C4-2B (cell line): ENCODE data around the gene MAPK8IP3.

ENCODE experiments used
- H3K27ac ChIP-seq: fragments of 450-650 bp; 2 replicates; pipeline ENCODE4 v1.5.1; 2017
- ZFX ChIP-seq: fragments of 450-650 bp; IDR thresholded peaks from 2 replicates; pipeline ENCODE4 v1.6.1; 2017
- TF ChIP-seq, protein P1 (sequence below): fragments of 450-650 bp; conservative IDR thresholded peaks from 2 replicates; pipeline ENCODE4 v1.5.1; 2017; ENCODE audit warnings: mild to moderate bottlenecking

The MAPK8IP3 gene

DNA sequence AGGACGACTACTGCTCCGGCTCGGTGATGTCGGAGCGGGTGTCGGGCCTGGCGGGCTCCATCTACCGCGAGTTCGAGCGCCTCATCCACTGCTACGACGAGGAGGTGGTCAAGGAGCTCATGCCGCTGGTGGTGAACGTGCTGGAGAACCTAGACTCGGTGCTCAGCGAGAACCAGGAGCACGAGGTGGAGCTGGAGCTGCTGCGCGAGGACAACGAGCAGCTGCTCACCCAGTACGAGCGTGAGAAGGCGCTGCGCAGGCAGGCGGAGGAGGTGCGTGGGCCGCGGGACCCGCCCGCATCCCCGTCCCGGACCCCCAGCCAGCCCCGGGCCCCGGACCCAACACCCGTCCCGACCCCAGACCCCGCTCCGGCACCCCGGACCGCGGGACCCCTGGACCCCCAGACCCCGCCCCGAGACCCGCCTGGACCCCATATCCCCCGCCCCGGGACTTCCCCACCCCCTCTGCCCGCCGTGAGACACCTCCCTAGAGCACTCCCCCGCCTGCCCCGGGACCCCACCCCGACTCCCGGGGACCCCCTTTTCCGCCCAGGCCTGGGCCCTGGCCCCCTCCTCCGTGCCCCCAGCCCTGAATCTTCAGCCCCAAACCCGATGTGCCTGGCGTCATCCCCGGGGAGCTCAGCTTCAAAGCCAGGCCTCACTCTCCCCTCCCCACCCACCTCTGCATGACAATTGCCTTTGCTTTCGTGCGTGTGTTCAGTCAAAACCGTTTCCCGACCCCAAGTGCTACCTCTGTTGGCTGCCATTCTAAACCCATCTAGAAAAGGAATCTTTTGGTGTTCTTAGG, 594 bp downstream of the MAPK8IP3 start:
- peak overlapping the region; percentile 79 for H3K27ac ChIP-seq
- TF ChIP-seq, protein P1, sequence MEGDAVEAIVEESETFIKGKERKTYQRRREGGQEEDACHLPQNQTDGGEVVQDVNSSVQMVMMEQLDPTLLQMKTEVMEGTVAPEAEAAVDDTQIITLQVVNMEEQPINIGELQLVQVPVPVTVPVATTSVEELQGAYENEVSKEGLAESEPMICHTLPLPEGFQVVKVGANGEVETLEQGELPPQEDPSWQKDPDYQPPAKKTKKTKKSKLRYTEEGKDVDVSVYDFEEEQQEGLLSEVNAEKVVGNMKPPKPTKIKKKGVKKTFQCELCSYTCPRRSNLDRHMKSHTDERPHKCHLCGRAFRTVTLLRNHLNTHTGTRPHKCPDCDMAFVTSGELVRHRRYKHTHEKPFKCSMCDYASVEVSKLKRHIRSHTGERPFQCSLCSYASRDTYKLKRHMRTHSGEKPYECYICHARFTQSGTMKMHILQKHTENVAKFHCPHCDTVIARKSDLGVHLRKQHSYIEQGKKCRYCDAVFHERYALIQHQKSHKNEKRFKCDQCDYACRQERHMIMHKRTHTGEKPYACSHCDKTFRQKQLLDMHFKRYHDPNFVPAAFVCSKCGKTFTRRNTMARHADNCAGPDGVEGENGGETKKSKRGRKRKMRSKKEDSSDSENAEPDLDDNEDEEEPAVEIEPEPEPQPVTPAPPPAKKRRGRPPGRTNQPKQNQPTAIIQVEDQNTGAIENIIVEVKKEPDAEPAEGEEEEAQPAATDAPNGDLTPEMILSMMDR: no peak; the same call in 1 of the 2 replicates
- peak; percentile 70; the same call in 1 of the 2 replicates for TF ChIP-seq ZFX

DNA sequence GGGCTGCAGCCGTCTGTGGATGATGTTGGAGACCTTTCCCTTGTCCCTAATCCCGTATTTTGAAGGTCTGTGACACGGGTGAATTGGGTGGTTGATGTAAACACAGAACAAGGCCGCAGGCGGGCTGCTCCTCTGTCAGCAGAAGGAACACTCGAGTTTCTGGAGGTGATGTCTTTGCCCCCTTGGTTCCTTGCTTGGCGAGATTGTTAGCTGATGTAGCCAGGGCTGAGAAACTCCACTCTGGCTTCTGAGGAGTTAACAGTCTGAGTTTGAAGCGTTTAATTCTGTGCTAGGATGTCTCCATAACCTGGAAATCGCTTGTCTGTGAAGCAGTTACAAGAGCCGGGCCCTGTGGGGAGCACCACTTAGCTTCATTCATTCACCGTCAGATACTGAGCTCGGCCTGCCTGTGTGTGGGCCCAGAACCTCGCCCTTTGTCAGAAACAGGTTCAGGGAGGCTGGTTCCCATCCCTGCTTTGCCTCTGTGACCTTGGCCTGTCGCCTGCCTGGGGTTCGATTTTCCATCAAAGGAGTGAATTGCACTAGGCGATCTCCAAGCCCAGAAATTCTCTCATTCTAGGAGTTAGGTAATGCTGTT, 1.3 kb downstream of the MAPK8IP3 start:
- H3K27ac ChIP-seq: peak overlapping the region; percentile 79
- TF ChIP-seq, protein P1: no peak
- TF ChIP-seq ZFX: no peak

DNA sequence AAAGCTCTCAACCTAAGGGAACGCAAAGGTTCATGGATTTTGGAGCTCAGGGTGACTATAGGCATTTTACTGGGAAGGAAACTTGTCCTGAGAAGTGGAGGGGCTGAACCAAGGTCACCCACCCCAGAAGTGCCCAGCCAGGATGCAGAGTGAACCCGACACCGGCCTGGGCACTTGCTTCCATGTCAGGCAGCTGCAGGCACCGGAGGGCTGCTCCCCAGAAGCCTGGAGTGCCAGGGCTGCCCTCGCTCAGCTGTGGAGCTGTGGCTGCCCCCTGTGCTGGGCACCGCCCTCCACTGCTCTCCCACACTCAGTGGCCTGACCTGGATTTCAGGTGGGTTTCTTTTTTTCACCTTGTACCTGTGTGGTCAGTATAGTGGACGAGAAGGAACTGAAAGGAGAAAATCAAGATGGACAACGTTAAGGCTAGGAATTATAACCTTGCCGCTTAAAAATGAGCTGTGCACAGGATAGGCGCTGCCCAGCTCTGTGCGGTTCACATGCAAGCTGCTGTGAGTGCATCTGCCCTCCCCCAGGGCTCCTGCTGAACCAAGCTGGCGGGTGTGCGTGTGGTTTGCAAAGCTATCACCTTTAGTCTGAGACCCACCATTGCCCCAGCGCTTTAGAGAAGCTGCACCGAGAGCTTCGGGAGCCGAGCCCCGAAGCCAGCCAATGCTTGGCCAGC, 2.2 kb downstream of the MAPK8IP3 start:
- H3K27ac ChIP-seq: no peak overlapping the region
- no peak for TF ChIP-seq ZFX
- TF ChIP-seq, protein P1: no peak

DNA sequence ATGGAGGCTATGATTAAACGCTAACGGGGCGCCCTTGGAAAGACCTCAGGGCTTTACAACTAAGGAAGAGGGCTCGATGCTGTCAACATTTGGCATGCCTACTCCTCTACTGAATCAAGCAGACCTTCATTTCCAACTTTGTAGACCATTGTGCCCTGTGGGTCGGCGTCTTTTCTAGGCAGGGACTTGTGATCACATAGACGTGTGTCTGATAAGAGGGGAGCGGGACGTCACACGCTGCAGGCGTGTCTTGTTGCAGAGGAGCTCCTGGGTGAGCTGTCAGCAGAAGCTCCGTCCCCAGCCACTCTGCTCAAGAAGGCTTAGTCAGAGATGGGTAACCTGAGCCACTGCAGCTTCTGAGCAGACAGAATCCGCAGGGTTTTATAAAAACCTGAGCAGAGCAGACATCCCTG, 2.8 kb downstream of the MAPK8IP3 start:
- TF ChIP-seq ZFX: no peak
- TF ChIP-seq, protein P1: no peak
- no peak overlapping the region for H3K27ac ChIP-seq

DNA sequence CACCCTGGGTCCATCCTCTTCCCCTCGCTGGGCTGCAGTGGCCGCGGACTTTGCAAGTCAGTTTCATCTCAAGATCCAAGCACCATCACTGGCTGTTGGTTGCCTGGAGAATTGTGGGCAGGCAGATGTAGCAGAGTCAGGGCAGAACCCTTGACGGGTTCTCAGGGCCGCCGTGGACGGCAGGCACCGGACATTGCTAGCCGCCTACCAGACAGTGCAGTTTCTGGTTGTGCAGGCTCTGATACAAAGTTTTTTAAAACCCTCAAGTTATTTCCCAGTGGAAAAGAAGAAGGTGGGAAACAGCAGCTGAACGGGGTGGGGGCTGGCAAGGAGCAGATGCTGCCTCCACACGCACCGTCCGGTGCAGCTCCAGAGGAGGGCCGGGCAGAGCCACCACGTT, 3.4 kb downstream of the MAPK8IP3 start:
- TF ChIP-seq ZFX: no peak
- TF ChIP-seq, protein P1: no peak
- H3K27ac ChIP-seq: no peak overlapping the region

DNA sequence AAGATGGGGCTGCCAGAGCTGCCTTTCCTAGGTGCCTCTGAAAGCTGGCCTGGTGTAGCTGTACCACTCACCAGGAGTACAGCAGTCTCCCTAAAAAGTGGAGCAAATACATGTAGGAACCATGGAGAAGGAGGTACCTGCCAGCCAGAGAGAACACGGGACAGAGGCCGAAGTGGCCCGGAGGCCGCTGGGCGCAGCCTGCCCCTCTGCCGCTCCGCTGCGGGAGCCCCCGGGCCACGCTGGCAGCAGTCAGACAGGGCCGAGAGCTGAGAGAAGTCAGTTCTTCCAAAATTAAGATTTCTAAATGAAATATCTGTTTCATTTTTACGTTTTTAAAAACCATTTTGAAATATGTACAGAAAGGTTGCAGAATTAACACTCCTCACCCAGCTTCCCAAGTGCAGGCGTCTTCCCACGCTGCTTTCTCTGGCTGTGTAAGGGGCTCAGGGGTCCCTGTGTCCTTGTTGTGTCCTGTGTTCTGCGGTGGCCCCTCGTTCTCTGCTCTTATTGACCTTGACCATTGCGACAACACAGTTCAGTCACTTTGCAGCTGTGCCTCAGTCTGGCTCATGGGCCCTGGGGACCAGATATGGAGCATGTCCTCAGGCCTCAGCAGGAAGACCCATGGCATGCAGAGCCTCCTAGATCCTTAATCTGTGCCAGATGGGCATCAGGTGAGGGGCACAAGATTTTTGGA, 5.0 kb downstream of the MAPK8IP3 start:
- TF ChIP-seq ZFX: no peak
- TF ChIP-seq, protein P1: no peak
- no peak overlapping the region for H3K27ac ChIP-seq
